CD1c-positive myeloid dendritic cell (primary cell): Measurements from ENCODE around the gene CDON.

Source experiments
- DNase-seq: peaks from one replicate; pipeline ENCODE4 v3.0.0-alpha.2; 2016; ENCODE audit errors: extremely low spot score

CDON gene

GRCh38 chr11:125944350-125945010, 118.2 kb downstream of the CDON start:
- DNase-seq: no peak

GRCh38 chr11:125943661-125944349, 118.9 kb downstream of the CDON start:
- no peak for DNase-seq

GRCh38 chr11:125942771-125943428, 119.8 kb downstream of the CDON start:
- DNase-seq: no peak

GRCh38 chr11:125941619-125942611, 120.8 kb downstream of the CDON start:
- no peak for DNase-seq

GRCh38 chr11:125941267-125941618, 121.4 kb downstream of the CDON start:
- no peak for DNase-seq

- DNase-seq: no peak
These were observed 122.5 kb downstream of the CDON start for GRCh38 chr11:125940145-125940544.

- no peak for DNase-seq
These were observed 123.6 kb downstream of the CDON start for GRCh38 chr11:125939081-125939521.

- no peak for DNase-seq
These were observed 124.2 kb downstream of the CDON start for GRCh38 chr11:125938418-125938817.

GRCh38 chr11:125935618-125936199, 127.0 kb downstream of the CDON start:
- DNase-seq: no peak

GRCh38 chr11:125935056-125935455, 127.6 kb downstream of the CDON start:
- no peak for DNase-seq

- no peak for DNase-seq
These were observed 128.2 kb downstream of the CDON start for GRCh38 chr11:125934473-125934872.

- DNase-seq: no peak
These were observed 129.4 kb downstream of the CDON start for GRCh38 chr11:125933030-125933813.

GRCh38 chr11:125932301-125932700, 130.4 kb downstream of the CDON start:
- DNase-seq: no peak

GRCh38 chr11:125931668-125932067, 131.0 kb downstream of the CDON start:
- no peak for DNase-seq

- no peak for DNase-seq
These were observed 131.6 kb downstream of the CDON start for GRCh38 chr11:125931116-125931515.

GRCh38 chr11:125930076-125930450, 132.6 kb downstream of the CDON start:
- no peak for DNase-seq

- no peak for DNase-seq
These were observed 133.1 kb downstream of the CDON start for GRCh38 chr11:125929445-125930075.

GRCh38 chr11:125926682-125927081, 136.0 kb downstream of the CDON start:
- no peak for DNase-seq

- no peak for DNase-seq
These were observed 136.9 kb downstream of the CDON start for GRCh38 chr11:125925804-125926203.

- DNase-seq: no peak
These were observed 137.4 kb downstream of the CDON start for GRCh38 chr11:125925247-125925740.
